Measurements from ENCODE around the gene CUX1.

DNA sequence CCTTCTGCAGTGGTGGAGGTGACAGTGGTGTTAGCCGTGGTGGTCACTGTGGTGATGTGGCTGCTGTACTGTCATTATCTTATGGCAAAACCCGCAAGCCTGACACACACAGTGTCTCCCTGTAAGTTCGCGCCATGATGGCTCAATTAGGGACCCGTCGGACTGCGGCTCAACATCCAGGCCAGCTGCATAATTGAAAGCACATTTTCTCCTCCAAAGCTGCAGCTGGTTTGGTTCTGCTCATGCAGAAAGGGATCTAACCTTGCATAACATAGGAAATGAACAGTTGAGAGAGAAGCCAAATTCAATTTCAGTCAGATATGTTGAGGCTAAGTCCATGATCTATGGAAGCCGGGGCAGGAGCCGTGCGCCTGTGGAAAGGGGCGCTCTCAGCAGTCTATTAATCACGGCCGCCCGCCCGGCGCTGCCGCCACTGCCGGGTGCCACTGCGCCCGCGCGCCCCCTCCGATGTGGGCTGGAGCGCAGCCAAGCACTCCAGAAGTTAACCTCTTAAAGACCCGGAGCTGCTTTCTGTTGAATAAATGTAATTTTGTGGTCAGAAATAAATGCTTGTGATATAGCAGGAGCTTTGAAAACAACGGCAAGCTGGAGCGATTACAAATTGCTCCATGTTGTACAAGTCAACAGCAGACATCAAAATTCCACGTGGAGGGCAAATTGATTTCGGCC lies 227.7 kb downstream of the CUX1 start:
- TF ChIP-seq EP300 (IDR thresholded peaks at IDR 0.05; ENCODE audit: borderline replicate concordance) (peak; percentile 25; the same call in 1 of the 2 replicates), TAF1 (IDR thresholded peaks at IDR 0.05; ENCODE audit: low read depth) (no peak)
